ENCODE results near the gene LCE5A.
"Not testable (repeated sequence)": the region's sequence is repeated elsewhere in the genome, so short reads cannot be mapped to it uniquely, and the experiment has no call there.

Gene LCE5A

DNA sequence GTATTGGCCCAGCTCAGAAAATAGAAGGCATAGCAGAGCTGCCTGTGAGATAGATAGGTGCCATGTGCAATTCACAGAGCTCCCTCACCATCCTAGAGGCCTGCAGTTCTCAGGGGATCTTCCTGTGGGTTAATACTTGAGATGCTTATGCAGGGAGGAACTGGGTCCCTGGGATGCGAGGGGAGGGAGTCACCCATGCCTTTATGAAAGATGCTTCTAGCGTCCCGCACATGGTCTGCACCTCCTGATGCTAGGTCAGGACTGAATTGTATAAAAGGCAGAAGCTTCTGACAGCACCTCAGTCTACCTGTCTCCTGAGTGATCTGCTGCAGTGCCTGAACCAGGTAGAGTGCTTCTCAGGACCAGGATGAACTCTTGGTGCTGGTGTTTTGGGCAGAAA lies at the start of gene LCE5A:
Gene LCE5A, plus strand, starts transcription at position 301 of the 400 bp plus-strand sequence. CDS start 732 bp downstream, outside the sequence.
- H3K27ac Mint-ChIP-seq, result no peak within 1 kb of the TSS
- peaks cover 2% of the 10 kb centered on the region for H3K4me1 Mint-ChIP-seq
- no peak for DNase-seq (ENCODE audit: low spot score in 2 of 2)
- H3K36me3 Mint-ChIP-seq, result no peaks in the 10 kb centered on the region
- no peak within 1 kb of the TSS for H3K4me3 Mint-ChIP-seq
- peaks cover 23% of the 10 kb centered on the region for H3K27me3 Mint-ChIP-seq
- no peaks in the 10 kb centered on the region for H3K9me3 Mint-ChIP-seq
- ATAC-seq (ENCODE audit: low read depth), result no peak

- H3K36me3 Mint-ChIP-seq, result no peaks in the 10 kb centered on the region
- H3K27ac Mint-ChIP-seq, result no peak overlapping the region
- no peak overlapping the region for H3K4me3 Mint-ChIP-seq
- H3K27me3 Mint-ChIP-seq, result no peaks in the 10 kb centered on the region
- H3K4me1 Mint-ChIP-seq, result peaks cover 26% of the 10 kb centered on the region
- ATAC-seq (ENCODE audit: low read depth) (peak; percentile 44), DNase-seq (ENCODE audit: low spot score in 2 of 2) (peak; percentile 41 to 61)
- no peaks in the 10 kb centered on the region for H3K9me3 Mint-ChIP-seq
These were observed 49.1 kb upstream of the LCE5A start for GRCh38 chr1:152461544-152461943.

DNA sequence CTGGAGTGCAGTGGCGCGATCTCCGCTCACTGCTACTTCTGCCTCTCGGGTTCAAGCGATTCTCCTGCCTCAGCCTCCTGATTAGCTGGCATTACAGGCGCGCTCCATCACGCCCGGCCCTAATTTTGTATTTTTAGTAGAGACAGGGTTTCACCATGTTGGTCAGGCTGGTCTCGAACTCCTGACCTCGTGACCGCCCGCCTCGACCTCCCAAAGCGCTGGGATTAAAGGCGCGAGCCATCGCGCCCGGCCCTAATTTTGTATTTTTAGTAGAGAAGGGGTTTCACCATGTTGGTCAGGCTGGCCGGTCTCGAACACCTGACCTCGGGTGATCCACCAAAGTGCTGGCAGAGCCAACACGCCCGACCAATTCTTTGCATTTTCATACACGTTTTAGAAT lies 48.0 kb upstream of the LCE5A start:
- Mint-ChIP-seq H3K4me1 (peaks cover 26% of the 10 kb centered on the region), H3K27me3 (peaks cover 3% of the 10 kb centered on the region), H3K4me3 (no peak overlapping the region), H3K9me3 (peaks cover 3% of the 10 kb centered on the region), H3K36me3 (peaks cover 2% of the 10 kb centered on the region), H3K27ac (no peak overlapping the region)
- no peak for ATAC-seq (ENCODE audit: low read depth)
- DNase-seq (ENCODE audit: low spot score in 2 of 2), result no peak

GRCh38 chr1:152466217-152466616 lies 44.4 kb upstream of the LCE5A start:
- H3K27ac Mint-ChIP-seq, result no peak overlapping the region
- H3K36me3 Mint-ChIP-seq, result peaks cover 2% of the 10 kb centered on the region
- DNase-seq (ENCODE audit: low spot score in 2 of 2) (no peak), ATAC-seq (ENCODE audit: low read depth) (no peak)
- H3K27me3 Mint-ChIP-seq, result peaks cover 3% of the 10 kb centered on the region
- H3K4me3 Mint-ChIP-seq, result no peak overlapping the region
- peaks cover 3% of the 10 kb centered on the region for H3K9me3 Mint-ChIP-seq
- peaks cover 5% of the 10 kb centered on the region for H3K4me1 Mint-ChIP-seq

DNA sequence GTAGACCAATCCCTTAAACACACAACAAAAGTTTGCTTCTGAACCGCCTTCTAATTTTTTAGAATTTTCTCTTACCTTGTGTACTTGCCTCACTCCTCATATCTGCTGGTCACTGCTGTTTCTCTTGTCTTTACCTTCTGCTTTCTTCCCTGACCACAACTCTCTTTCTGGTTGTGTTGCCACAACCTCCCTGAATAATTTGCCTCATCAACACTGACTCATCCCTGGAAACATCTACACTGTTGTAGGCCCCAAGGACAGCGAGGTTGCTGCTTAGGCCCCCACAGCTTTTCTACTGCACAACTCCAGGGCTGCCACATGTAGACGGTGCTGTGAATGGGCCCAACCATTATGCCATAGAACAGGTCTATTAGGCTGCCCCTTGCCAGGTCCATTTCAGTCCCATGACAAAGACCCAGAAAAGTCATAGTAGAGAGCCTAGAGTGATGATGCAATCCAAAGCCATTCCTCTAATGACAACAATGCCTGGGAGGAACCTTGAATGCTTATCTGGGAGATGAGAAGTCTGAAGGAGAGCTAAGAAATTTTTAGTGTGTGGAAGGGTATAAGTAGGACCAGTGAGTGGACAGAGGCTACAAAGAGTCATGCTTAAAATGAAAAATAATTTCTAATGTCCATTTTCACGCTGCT lies 36.6 kb upstream of the LCE5A start:
- Mint-ChIP-seq H3K9me3 (peaks cover 29% of the 10 kb centered on the region), H3K4me3 (no peak overlapping the region), H3K36me3 (peaks cover 5% of the 10 kb centered on the region), H3K27ac (no peak overlapping the region), H3K27me3 (peaks cover 2% of the 10 kb centered on the region), H3K4me1 (peaks cover 2% of the 10 kb centered on the region)
- ATAC-seq (ENCODE audit: low read depth) (no peak), DNase-seq (ENCODE audit: low spot score in 2 of 2) (no peak)

DNA sequence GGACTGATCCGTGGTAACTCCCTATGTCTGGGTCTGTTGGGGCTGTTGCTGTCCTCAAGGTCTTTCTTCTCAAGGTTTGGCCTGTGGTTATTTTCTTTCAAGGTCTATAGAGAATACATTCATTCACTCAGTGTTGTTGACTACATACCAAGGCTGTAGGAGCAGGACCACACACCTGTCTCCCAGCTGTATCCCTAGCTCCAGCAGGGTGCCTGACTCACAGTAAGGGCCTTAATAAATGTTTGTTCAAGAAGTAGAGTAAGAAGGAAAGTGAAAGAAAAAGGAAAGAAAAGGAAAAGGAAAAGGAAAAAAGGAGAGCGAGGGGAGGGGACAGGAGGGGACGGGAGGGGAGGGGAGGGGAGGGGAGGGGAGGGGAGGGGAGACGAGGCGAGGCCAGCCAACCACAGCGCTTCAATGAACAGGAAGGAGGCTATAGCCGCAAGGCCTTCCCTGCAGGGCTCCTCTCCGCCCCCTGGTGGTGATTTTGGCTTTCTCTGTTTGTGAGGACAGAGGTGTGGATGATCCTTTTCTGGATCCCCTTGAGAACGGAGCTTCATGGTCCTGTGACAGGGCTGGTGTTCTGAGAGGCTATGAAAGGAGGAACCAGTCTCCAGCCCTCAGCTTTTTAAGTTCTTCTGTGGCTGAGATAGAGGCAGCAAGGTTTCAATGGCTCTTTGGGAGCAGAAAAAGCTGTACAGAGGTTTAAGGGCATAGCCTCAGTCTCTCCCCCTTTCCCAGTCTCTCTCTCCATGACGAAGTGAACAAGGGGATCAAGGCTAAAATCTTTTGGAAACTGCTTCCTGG lies 30.6 kb upstream of the LCE5A start:
- Mint-ChIP-seq H3K9me3 (peaks cover 26% of the 10 kb centered on the region), H3K27ac (no peak overlapping the region), H3K36me3 (peaks cover 7% of the 10 kb centered on the region), H3K27me3 (peaks cover 7% of the 10 kb centered on the region), H3K4me1 (peaks cover 9% of the 10 kb centered on the region), H3K4me3 (peak overlapping the region; percentile 57)
- ATAC-seq (ENCODE audit: low read depth), result peak; percentile 69
- peak in 1 of 2 donors; percentile 18 for DNase-seq (ENCODE audit: low spot score in 2 of 2)

GRCh38 chr1:152481869-152482664 lies 28.5 kb upstream of the LCE5A start:
- Mint-ChIP-seq H3K4me3 (no peak overlapping the region), H3K9me3 (peaks cover 16% of the 10 kb centered on the region), H3K27me3 (peaks cover 7% of the 10 kb centered on the region), H3K27ac (no peak overlapping the region), H3K4me1 (peaks cover 9% of the 10 kb centered on the region), H3K36me3 (peaks cover 4% of the 10 kb centered on the region)
- ATAC-seq (ENCODE audit: low read depth) (no peak), DNase-seq (ENCODE audit: low spot score in 2 of 2) (no peak)

GRCh38 chr1:152486400-152487006 lies 24.1 kb upstream of the LCE5A start:
- no peak for DNase-seq (ENCODE audit: low spot score in 2 of 2)
- Mint-ChIP-seq H3K27ac (no peak overlapping the region), H3K36me3 (no peaks in the 10 kb centered on the region), H3K4me1 (peaks cover 3% of the 10 kb centered on the region), H3K9me3 (peaks cover 2% of the 10 kb centered on the region), H3K4me3 (no peak overlapping the region), H3K27me3 (peaks cover 5% of the 10 kb centered on the region)
- no peak for ATAC-seq (ENCODE audit: low read depth)

GRCh38 chr1:152487871-152488270 lies 22.7 kb upstream of the LCE5A start:
- DNase-seq (ENCODE audit: low spot score in 2 of 2), result no peak

GRCh38 chr1:152491537-152491936 lies 19.1 kb upstream of the LCE5A start:
- not testable (repeated sequence) for H3K36me3 Mint-ChIP-seq; H3K27ac Mint-ChIP-seq; ATAC-seq (ENCODE audit: low read depth); H3K4me3 Mint-ChIP-seq; DNase-seq (ENCODE audit: low spot score in 2 of 2); H3K9me3 Mint-ChIP-seq; H3K4me1 Mint-ChIP-seq
- peaks cover 14% of the 10 kb centered on the region for H3K27me3 Mint-ChIP-seq

More at GRCh38 chr1:152487871-152488270, 22.7 kb upstream of the LCE5A start:
- Mint-ChIP-seq H3K36me3 (no peaks in the 10 kb centered on the region), H3K9me3 (peaks cover 2% of the 10 kb centered on the region), H3K27ac (no peak overlapping the region), H3K4me3 (no peak overlapping the region), H3K4me1 (peaks cover 3% of the 10 kb centered on the region), H3K27me3 (peaks cover 3% of the 10 kb centered on the region)
- no peak for ATAC-seq (ENCODE audit: low read depth)

DNA sequence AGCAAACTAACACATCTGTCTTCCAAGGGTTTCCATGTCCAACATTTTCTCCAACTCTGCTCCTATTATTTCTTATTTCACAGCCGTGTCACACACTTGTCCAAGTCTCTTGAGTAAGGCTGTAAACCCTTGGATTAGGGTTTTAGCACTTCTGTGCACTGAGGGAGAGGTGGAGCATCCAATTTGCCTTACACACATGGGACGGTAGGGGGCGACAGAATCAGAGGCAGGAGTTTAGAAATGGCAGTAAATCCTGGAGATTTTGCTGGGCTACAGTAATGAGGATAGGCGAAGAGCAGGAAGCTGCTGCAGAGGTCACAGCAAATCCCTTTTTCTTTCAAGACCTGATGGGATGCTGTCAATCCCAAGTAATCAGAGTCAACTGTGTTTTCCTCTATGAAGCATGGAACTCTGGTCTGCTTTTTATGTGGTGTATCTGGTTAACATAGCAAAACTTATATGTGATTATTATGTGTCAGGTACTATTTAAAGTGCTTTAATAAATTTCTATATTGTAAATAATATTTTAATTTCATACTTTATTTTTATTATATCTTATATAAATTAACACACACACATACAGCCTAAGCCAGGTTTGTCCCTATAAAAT lies 15.4 kb upstream of the LCE5A start:
- Mint-ChIP-seq H3K4me1 (no peaks in the 10 kb centered on the region), H3K9me3 (no peaks in the 10 kb centered on the region), H3K27ac (no peak overlapping the region), H3K36me3 (no peaks in the 10 kb centered on the region), H3K27me3 (peaks cover 16% of the 10 kb centered on the region), H3K4me3 (no peak overlapping the region)
- DNase-seq (ENCODE audit: low spot score in 2 of 2), result no peak
- no peak for ATAC-seq (ENCODE audit: low read depth)

DNA sequence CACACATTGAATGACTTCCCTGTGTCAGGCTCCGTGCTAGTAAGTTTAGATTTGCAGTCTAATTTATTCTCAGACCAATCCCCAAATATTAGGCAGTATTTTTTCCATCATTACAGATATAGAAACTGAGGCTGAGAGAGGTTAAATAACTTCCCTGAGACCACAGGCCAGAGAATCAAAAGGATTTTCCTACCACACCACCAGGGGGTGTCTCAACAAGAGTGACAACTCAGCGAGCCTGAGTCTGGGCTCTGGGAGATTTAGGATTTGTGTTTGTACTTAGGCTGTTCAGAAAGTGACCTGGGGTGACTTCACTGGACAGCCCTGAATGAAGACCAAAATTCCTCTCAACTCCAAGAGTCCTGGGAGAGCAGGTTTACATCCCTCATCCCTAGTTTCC lies 13.3 kb upstream of the LCE5A start:
- Mint-ChIP-seq H3K27me3 (peaks cover 16% of the 10 kb centered on the region), H3K4me1 (no peaks in the 10 kb centered on the region), H3K36me3 (no peaks in the 10 kb centered on the region), H3K4me3 (no peak overlapping the region), H3K27ac (no peak overlapping the region), H3K9me3 (no peaks in the 10 kb centered on the region)
- ATAC-seq (ENCODE audit: low read depth), result no peak
- DNase-seq (ENCODE audit: low spot score in 2 of 2), result no peak

- peaks cover 5% of the 10 kb centered on the region for H3K27me3 Mint-ChIP-seq
- no peak overlapping the region for H3K27ac Mint-ChIP-seq
- ATAC-seq (ENCODE audit: low read depth) (no peak), DNase-seq (ENCODE audit: low spot score in 2 of 2) (no peak)
- H3K4me3 Mint-ChIP-seq, result no peak overlapping the region
- no peaks in the 10 kb centered on the region for H3K36me3 Mint-ChIP-seq
- H3K4me1 Mint-ChIP-seq, result no peaks in the 10 kb centered on the region
- no peaks in the 10 kb centered on the region for H3K9me3 Mint-ChIP-seq
These were observed 8.9 kb upstream of the LCE5A start for GRCh38 chr1:152501704-152502103.
